Measurements from ENCODE around the gene POP7.
A peak's percentile ranks its signal among the peaks of the same experiment; 100 is the strongest.
"Not testable (repeated sequence)": the region's sequence is repeated elsewhere in the genome, so short reads cannot be mapped to it uniquely, and the experiment has no call there.

Gene POP7

GRCh38 chr7:100705753-100706671 is at the start of gene POP7:
Gene POP7 (plus strand): TSS chr7:100706121. CDS start chr7:100706831, 710 bp downstream.
- peak; percentile 99 for DNase-seq

GRCh38 chr7:100662194-100662776 is 43.6 kb upstream of the POP7 start:
- not testable (repeated sequence) for DNase-seq

GRCh38 chr7:100665168-100665726 is 40.7 kb upstream of the POP7 start:
- DNase-seq: no peak

GRCh38 chr7:100667331-100668068 is 38.4 kb upstream of the POP7 start:
- DNase-seq: no peak

- no peak for DNase-seq
Observed at GRCh38 chr7:100668069-100668449, 37.9 kb upstream of the POP7 start.

- DNase-seq: not testable (repeated sequence)
Observed at GRCh38 chr7:100669106-100669505, 36.8 kb upstream of the POP7 start.

- no peak for DNase-seq
Observed at GRCh38 chr7:100670074-100670473, 35.8 kb upstream of the POP7 start.

GRCh38 chr7:100671353-100672327 is 34.3 kb upstream of the POP7 start:
- no peak for DNase-seq

GRCh38 chr7:100673302-100673941 is 32.5 kb upstream of the POP7 start, which contains the start of gene GNB2:
Gene GNB2 (plus strand): TSS chr7:100673740. CDS start chr7:100676266, 2,526 bp downstream.
- peak; percentile 99 for DNase-seq

- DNase-seq: peak; percentile 39
Observed at GRCh38 chr7:100673942-100674410, 31.9 kb upstream of the POP7 start.

GRCh38 chr7:100674411-100675104 is 31.4 kb upstream of the POP7 start:
- no peak for DNase-seq

GRCh38 chr7:100675105-100675451 is 30.8 kb upstream of the POP7 start:
- DNase-seq: peak; percentile 37

GRCh38 chr7:100675581-100676350 is 30.2 kb upstream of the POP7 start:
- peak; percentile 67 for DNase-seq

GRCh38 chr7:100676501-100677306 is 29.2 kb upstream of the POP7 start:
- no peak for DNase-seq

- no peak for DNase-seq
Observed at GRCh38 chr7:100677308-100678267, 28.3 kb upstream of the POP7 start.

- no peak for DNase-seq
Observed at GRCh38 chr7:100678291-100678984, 27.5 kb upstream of the POP7 start.

Measured in stimulated activated CD4-positive, alpha-beta T cell treated with anti-CD3 and anti-CD28 coated beads, Interleukin-12 subunit alpha, Interleukin-12 subunit beta, amount 100 ng/mL, for 4 hours (primary cell).